ENCODE measurements around the gene UBE2R2. TPM values are rescaled to one million over a fixed set of nuclear protein-coding genes. Genes with fewer than 3 reads are reported as not detected.

Gene UBE2R2
- total and polyA plus RNA-seq, 2 donors (not counting 3 experiments of a cell fraction or from before 2014, with no cell fraction given): 23.9 to 54.3 TPM

DNA sequence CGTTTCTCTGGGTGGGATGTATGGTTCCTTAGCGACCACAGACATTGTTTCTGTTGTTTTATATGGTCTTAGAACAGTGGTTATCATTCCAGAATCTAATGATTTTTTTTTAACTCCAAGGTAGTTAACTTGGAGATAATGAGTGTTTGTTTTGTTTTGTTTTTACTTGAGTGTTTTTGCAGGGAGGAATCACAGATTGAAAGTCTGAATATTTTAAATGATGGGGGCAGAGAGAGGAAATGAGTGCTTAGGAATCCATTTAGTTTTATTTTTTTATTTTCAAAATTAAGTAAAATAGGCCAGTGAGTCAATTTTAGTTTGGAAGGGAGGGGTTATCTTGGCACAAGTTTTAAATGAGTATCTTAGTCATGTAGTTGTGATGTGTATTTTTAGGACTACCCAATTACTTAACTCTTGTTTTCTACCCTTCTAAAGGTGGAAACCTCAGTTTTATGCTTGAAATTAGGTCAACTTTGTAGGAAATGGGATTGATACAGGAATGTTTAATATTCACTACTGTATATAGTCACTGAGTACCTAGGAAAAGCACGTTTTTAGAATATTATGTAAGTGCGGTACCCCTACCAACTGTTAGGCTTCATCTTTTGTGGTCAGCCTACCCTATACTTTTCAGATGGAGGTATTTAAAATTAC lies 2.0 kb downstream of the UBE2R2 start:
- no TSS peak for BruUV-seq (replicated peaks)

DNA sequence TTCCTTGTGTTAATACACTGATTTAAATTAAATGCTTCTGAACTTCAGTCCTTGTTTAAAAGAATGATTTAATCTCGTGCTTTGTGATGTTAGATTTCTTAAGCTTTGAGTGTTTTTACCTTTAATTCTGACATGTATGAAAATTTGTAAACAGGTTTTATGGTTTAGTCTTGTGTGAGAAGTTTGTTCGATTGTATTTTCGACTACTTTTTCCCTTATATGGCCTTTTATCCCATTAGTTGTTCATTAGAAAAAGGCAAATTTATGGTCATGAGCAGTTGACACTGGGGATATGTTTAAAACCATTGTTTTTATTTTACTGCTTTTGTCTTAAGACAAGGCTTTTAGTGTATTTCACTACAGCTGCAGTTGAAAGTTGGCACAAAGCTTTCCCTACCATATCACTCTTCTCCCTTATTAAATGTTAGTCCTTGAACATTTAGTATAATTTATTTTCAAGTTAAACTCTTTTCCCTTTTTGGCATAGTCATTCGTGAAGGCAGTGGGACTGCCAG lies 3.3 kb downstream of the UBE2R2 start:
- CTCF ChIA-PET: interaction anchor here (1.4 to 2.3 kb wide), 5 partner anchors 10 to 105 kb away, joined by 3 to 8 read pairs (median 5); no protein-coding TSS in a partner anchor
- peaks cover 81% of the 10 kb centered on the region for H3K79me2 ChIP-seq (ENCODE audit: control insufficient read depth, insufficient read depth, low read length)
- H3K4me2 ChIP-seq (ENCODE audit: insufficient read depth, low read length): peak overlapping the region; percentile 97
- DNase-seq (ENCODE audit: low read depth, low spot score): peak; percentile 24
- H4K20me1 ChIP-seq (replicated peaks; ENCODE audit: control insufficient read depth, extremely low read depth, insufficient read depth, low read length): peaks cover 2% of the 10 kb centered on the region
- no peak overlapping the region for H3K9ac ChIP-seq (replicated peaks; ENCODE audit: extremely low read depth, insufficient read depth, low read length)
- H3K4me3 ChIP-seq (replicated peaks in 1 of 3; ENCODE audit: insufficient read depth in 1 of 3, low read depth in 1 of 3, low read length in 3 of 3): peak overlapping the region in 1 of 3 experiments; percentile 35
- no peaks in the 10 kb centered on the region for H3K27me3 ChIP-seq (ENCODE audit: control insufficient read depth in 2 of 2, insufficient read depth in 2 of 2, low read length in 2 of 2)
- no peak overlapping the region for H3K27ac ChIP-seq (ENCODE audit: insufficient read depth, low read depth, low read length)
- TF ChIP-seq POLR2AphosphoS5 (IDR thresholded peaks at IDR 0.05; ENCODE audit: insufficient read depth, low read depth, low read length) (no peak), MYC (IDR thresholded peaks at IDR 0.05; ENCODE audit: low read depth, low read length) (no peak), FOS (IDR thresholded peaks at IDR 0.05; ENCODE audit: borderline replicate concordance, insufficient read depth, low read length) (no peak), JUN (IDR thresholded peaks at IDR 0.05; ENCODE audit: borderline replicate concordance, insufficient read depth, insufficient read length, low read depth) (no peak), EZH2 (IDR thresholded peaks at IDR 0.05; ENCODE audit: borderline replicate concordance, low read depth, low read length, severe bottlenecking) (no peak), POLR2A (IDR thresholded peaks at IDR 0.05; ENCODE audit: low read depth, low read length) (no peak), GATA2 (IDR thresholded peaks at IDR 0.05; ENCODE audit: insufficient read depth, insufficient read length, low read depth, low read length) (no peak)
- TF ChIP-seq, protein P1, sequence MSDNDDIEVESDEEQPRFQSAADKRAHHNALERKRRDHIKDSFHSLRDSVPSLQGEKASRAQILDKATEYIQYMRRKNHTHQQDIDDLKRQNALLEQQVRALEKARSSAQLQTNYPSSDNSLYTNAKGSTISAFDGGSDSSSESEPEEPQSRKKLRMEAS (IDR thresholded peaks at IDR 0.05; ENCODE audit: insufficient read depth, insufficient read length): no peak
- TF ChIP-seq, protein P2, sequence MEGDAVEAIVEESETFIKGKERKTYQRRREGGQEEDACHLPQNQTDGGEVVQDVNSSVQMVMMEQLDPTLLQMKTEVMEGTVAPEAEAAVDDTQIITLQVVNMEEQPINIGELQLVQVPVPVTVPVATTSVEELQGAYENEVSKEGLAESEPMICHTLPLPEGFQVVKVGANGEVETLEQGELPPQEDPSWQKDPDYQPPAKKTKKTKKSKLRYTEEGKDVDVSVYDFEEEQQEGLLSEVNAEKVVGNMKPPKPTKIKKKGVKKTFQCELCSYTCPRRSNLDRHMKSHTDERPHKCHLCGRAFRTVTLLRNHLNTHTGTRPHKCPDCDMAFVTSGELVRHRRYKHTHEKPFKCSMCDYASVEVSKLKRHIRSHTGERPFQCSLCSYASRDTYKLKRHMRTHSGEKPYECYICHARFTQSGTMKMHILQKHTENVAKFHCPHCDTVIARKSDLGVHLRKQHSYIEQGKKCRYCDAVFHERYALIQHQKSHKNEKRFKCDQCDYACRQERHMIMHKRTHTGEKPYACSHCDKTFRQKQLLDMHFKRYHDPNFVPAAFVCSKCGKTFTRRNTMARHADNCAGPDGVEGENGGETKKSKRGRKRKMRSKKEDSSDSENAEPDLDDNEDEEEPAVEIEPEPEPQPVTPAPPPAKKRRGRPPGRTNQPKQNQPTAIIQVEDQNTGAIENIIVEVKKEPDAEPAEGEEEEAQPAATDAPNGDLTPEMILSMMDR (IDR thresholded peaks at IDR 0.05; ENCODE audit: extremely low read depth in 1 of 2, insufficient read depth in 1 of 2, low read depth in 1 of 2, low read length in 2 of 2): no peak
- H3K9me3 ChIP-seq (replicated peaks; ENCODE audit: control insufficient read depth, insufficient read depth, low read length): no peaks in the 10 kb centered on the region
- no peak for FAIRE-seq
- peaks cover 28% of the 10 kb centered on the region for H3K4me1 ChIP-seq (ENCODE audit: control insufficient read depth, extremely low read depth, insufficient read depth, low read length)
- POLR2A ChIA-PET: no interaction called here
- H3K9me1 ChIP-seq (replicated peaks; ENCODE audit: control insufficient read depth, extremely low read depth, insufficient read depth, low read length): no peaks in the 10 kb centered on the region
- H3K36me3 ChIP-seq (ENCODE audit: control insufficient read depth in 2 of 2, extremely low read depth in 1 of 2, insufficient read depth in 2 of 2, low read length in 2 of 2): no peaks in the 10 kb centered on the region
- dilution Hi-C loops (cut with MboI; ENCODE audit: extremely low pct_ligation_motif_present, low sequenced_read_pairs): no loop called here
- no TSS peak for BruUV-seq (replicated peaks)
- intact Hi-C loops (cut with micrococcal nuclease): no loop called here
- no peak overlapping the region for H2AFZ ChIP-seq (ENCODE audit: low read depth, low read length)

More for the DNA sequence above, 2.0 kb downstream of the UBE2R2 start:
- H3K4me1 ChIP-seq (ENCODE audit: control insufficient read depth, extremely low read depth, insufficient read depth, low read length): peaks cover 40% of the 10 kb centered on the region
- peak; percentile 8 for TF ChIP-seq GATA2 (IDR thresholded peaks at IDR 0.05; ENCODE audit: insufficient read depth, insufficient read length, low read depth, low read length)
- no peak for TF ChIP-seq FOS (IDR thresholded peaks at IDR 0.05; ENCODE audit: borderline replicate concordance, insufficient read depth, low read length)
- H3K9me3 ChIP-seq (replicated peaks; ENCODE audit: control insufficient read depth, insufficient read depth, low read length): no peaks in the 10 kb centered on the region
- DNase-seq (ENCODE audit: low read depth, low spot score) (peak; percentile 40), FAIRE-seq (no peak)
- H3K9me1 ChIP-seq (replicated peaks; ENCODE audit: control insufficient read depth, extremely low read depth, insufficient read depth, low read length): no peaks in the 10 kb centered on the region
- peak overlapping the region; percentile 95 for H3K27ac ChIP-seq (ENCODE audit: insufficient read depth, low read depth, low read length)
- no peaks in the 10 kb centered on the region for H3K36me3 ChIP-seq (ENCODE audit: control insufficient read depth in 2 of 2, extremely low read depth in 1 of 2, insufficient read depth in 2 of 2, low read length in 2 of 2)
- H3K9ac ChIP-seq (replicated peaks; ENCODE audit: extremely low read depth, insufficient read depth, low read length): peak overlapping the region; percentile 80
- H3K4me3 ChIP-seq (replicated peaks in 1 of 3; ENCODE audit: insufficient read depth in 1 of 3, low read depth in 1 of 3, low read length in 3 of 3): peak overlapping the region; percentile 59 to 97 (median 83)
- peaks cover 68% of the 10 kb centered on the region for H3K79me2 ChIP-seq (ENCODE audit: control insufficient read depth, insufficient read depth, low read length)
- peak overlapping the region; percentile 97 for H3K4me2 ChIP-seq (ENCODE audit: insufficient read depth, low read length)
- H4K20me1 ChIP-seq (replicated peaks; ENCODE audit: control insufficient read depth, extremely low read depth, insufficient read depth, low read length): peaks cover under 1% of the 10 kb centered on the region
- H2AFZ ChIP-seq (ENCODE audit: low read depth, low read length): no peak overlapping the region
- CTCF ChIA-PET: interaction anchor here (1.6 to 2.2 kb wide), 3 partner anchors 31 to 106 kb away, joined by 3 to 5 read pairs (median 4); no protein-coding TSS in a partner anchor
- dilution Hi-C loops (cut with MboI; ENCODE audit: extremely low pct_ligation_motif_present, low sequenced_read_pairs): no loop called here
- intact Hi-C loops (cut with micrococcal nuclease): loop anchor here (10.0 kb wide), 1 partner anchor 226 kb away; the partner anchor contains the start of gene UBAP2
- POLR2A ChIA-PET: no interaction called here
- H3K27me3 ChIP-seq (ENCODE audit: control insufficient read depth in 2 of 2, insufficient read depth in 2 of 2, low read length in 2 of 2): no peaks in the 10 kb centered on the region
